WTC11 (cell line): Measurements from ENCODE around the gene RPGR. TPM values are rescaled to one million over a fixed set of nuclear protein-coding genes. Genes with fewer than 3 reads are reported as not detected.

Source experiments
- ATAC-seq: fragments of 200-7000 bp; cut with Tn5 transposase; 2 replicates; pipeline ENCODE4 v1.10.0; 2021; ENCODE audit warnings: mild to moderate bottlenecking, moderate library complexity
- CTCF ChIA-PET: fragments of 300-600 bp; sonication (Branson Sonifier 250); formaldehyde crosslinking; loops from one replicate; lab custom pipeline; 2021; ENCODE audit warnings: antibody characterized with exemption; lab: Charles Lee
- POLR2A ChIA-PET: fragments of 350-600 bp; sonication (Branson Sonifier 250); formaldehyde crosslinking; loops from one replicate; lab custom pipeline; 2021; ENCODE audit warnings: antibody characterized with exemption; lab: Charles Lee
- DNase-seq: peaks from one replicate; pipeline ENCODE4 v3.0.0; 2021; ENCODE audit warnings: low spot score
- H3K27ac Mint-ChIP-seq: 2 replicates; pipeline ENCODE4 v1.8.0; 2021; ENCODE audit warnings: mixed read lengths
- H3K27me3 Mint-ChIP-seq: 2 replicates; pipeline ENCODE4 v1.8.0; 2021; ENCODE audit warnings: low read depth, mild to moderate bottlenecking, moderate library complexity, mixed read lengths
- H3K36me3 Mint-ChIP-seq: 2 replicates; pipeline ENCODE4 v1.8.0; 2021; ENCODE audit warnings: mixed read lengths
- H3K4me1 Mint-ChIP-seq: 2 replicates; pipeline ENCODE4 v1.8.0; 2022; ENCODE audit warnings: mixed read lengths
- H3K4me3 Mint-ChIP-seq: 2 replicates; pipeline ENCODE4 v1.8.0; 2021; ENCODE audit warnings: mild to moderate bottlenecking, moderate library complexity, mixed read lengths
- H3K9me3 Mint-ChIP-seq: 2 replicates; pipeline ENCODE4 v1.8.0; 2021; ENCODE audit warnings: mixed read lengths
- ATF6 ChIP-seq: sonication (generic); formaldehyde crosslinking; IDR thresholded peaks from 2 replicates; pipeline ENCODE4 v1.8.1; 2023; ENCODE audit warnings: mild to moderate bottlenecking, missing genetic modification reagents
- CREB1 ChIP-seq: sonication (generic); formaldehyde crosslinking; IDR thresholded peaks from 2 replicates; pipeline ENCODE4 v1.8.0; 2023; ENCODE audit warnings: mild to moderate bottlenecking, missing genetic modification reagents
- CREM ChIP-seq: sonication (generic); formaldehyde crosslinking; IDR thresholded peaks from 2 replicates; pipeline ENCODE4 v1.8.1; 2022; ENCODE audit warnings: mild to moderate bottlenecking, missing genetic modification reagents, moderate library complexity
- ELF4 ChIP-seq: sonication (generic); formaldehyde crosslinking; IDR thresholded peaks from 2 replicates; pipeline ENCODE4 v1.8.1; 2022; ENCODE audit warnings: low read depth, mild to moderate bottlenecking, moderate library complexity, missing genetic modification reagents
- ETV6 ChIP-seq: sonication (generic); formaldehyde crosslinking; IDR thresholded peaks from 2 replicates; pipeline ENCODE4 v1.8.1; 2022; ENCODE audit warnings: mild to moderate bottlenecking, missing genetic modification reagents
- FOXP1 ChIP-seq: sonication (generic); formaldehyde crosslinking; IDR thresholded peaks from 2 replicates; pipeline ENCODE4 v1.8.0; 2022; ENCODE audit warnings: missing genetic modification reagents, mild to moderate bottlenecking, moderate library complexity, borderline replicate concordance
- GRHL2 ChIP-seq: fragments of 250-450 bp; sonication (Bioruptor Pico); IDR thresholded peaks from 2 replicates; pipeline ENCODE4 v1.8.0; 2022; ENCODE audit warnings: mild to moderate bottlenecking, moderate library complexity; ENCODE audit not compliant: insufficient replicate concordance, severe bottlenecking
- GTF2I ChIP-seq: fragments of 250-450 bp; sonication (Bioruptor Pico); conservative IDR thresholded peaks from 2 replicates; pipeline ENCODE4 v1.4.0; 2021; ENCODE audit warnings: mild to moderate bottlenecking
- HMGA2 ChIP-seq: fragments of 250-450 bp; sonication (Bioruptor Pico); IDR thresholded peaks from 2 replicates; pipeline ENCODE4 v1.4.0; 2021; ENCODE audit warnings: mild to moderate bottlenecking, moderate library complexity
- IRF2 ChIP-seq: sonication (generic); formaldehyde crosslinking; IDR thresholded peaks from 2 replicates; pipeline ENCODE4 v1.8.0; 2022; ENCODE audit warnings: low read depth, missing genetic modification reagents, borderline replicate concordance
- KAT7 ChIP-seq: sonication (generic); formaldehyde crosslinking; IDR thresholded peaks from 2 replicates; pipeline ENCODE4 v1.8.1; 2023; ENCODE audit warnings: missing genetic modification reagents, mild to moderate bottlenecking, borderline replicate concordance
- MAX ChIP-seq: sonication (generic); formaldehyde crosslinking; IDR thresholded peaks from 2 replicates; pipeline ENCODE4 v1.8.0; 2022; ENCODE audit warnings: mild to moderate bottlenecking, missing genetic modification reagents
- MYBL2 ChIP-seq: sonication (generic); formaldehyde crosslinking; IDR thresholded peaks from 2 replicates; pipeline ENCODE4 v1.8.1; 2023; ENCODE audit warnings: mild to moderate bottlenecking, moderate library complexity, missing genetic modification reagents
- NR1H2 ChIP-seq: sonication (generic); formaldehyde crosslinking; IDR thresholded peaks from 2 replicates; pipeline ENCODE4 v1.9.0; 2021; ENCODE audit warnings: mild to moderate bottlenecking, moderate library complexity, missing genetic modification reagents
- PRRX2 ChIP-seq: fragments of 250-450 bp; sonication (Bioruptor Pico); IDR thresholded peaks from 2 replicates; pipeline ENCODE4 v1.8.0; 2021; ENCODE audit warnings: mild to moderate bottlenecking
- SMAD3 ChIP-seq: sonication (generic); formaldehyde crosslinking; IDR thresholded peaks from 2 replicates; pipeline ENCODE4 v1.8.0; 2022; ENCODE audit warnings: missing genetic modification reagents, mild to moderate bottlenecking, borderline replicate concordance
- SP1 ChIP-seq: sonication (generic); formaldehyde crosslinking; conservative IDR thresholded peaks from 2 replicates; pipeline ENCODE4 v1.8.1; 2022; ENCODE audit warnings: missing genetic modification reagents
- ZNF396 ChIP-seq: fragments of 250-450 bp; sonication (Bioruptor Pico); IDR thresholded peaks from 2 replicates; pipeline ENCODE4 v1.8.0; 2021; ENCODE audit warnings: mild to moderate bottlenecking, moderate library complexity, borderline replicate concordance
- ZNF423 ChIP-seq: fragments of 250-450 bp; sonication (Bioruptor Pico); IDR thresholded peaks from 2 replicates; pipeline ENCODE4 v2.1.2; 2022; ENCODE audit warnings: mild to moderate bottlenecking, moderate library complexity
- total RNA-seq: library from RNA; stranded (reverse); gene quantifications from 3 replicates; pipeline ENCODE4 v1.2.3, GENCODE V29; 2021
- TF ChIP-seq, protein P1 (sequence below): fragments of 250-450 bp; sonication (Bioruptor Pico); IDR thresholded peaks from 2 replicates; pipeline ENCODE4 v1.9.0; 2021; ENCODE audit warnings: mild to moderate bottlenecking
- TF ChIP-seq, protein P2 (sequence below): sonication (generic); formaldehyde crosslinking; IDR thresholded peaks from 2 replicates; pipeline ENCODE4 v1.8.1; 2023; ENCODE audit warnings: mild to moderate bottlenecking, missing genetic modification reagents, moderate library complexity
- TF ChIP-seq, protein P3 (sequence below): sonication (generic); formaldehyde crosslinking; IDR thresholded peaks from 2 replicates; pipeline ENCODE4 v1.8.1; 2023; ENCODE audit warnings: mild to moderate bottlenecking, missing genetic modification reagents, borderline replicate concordance
- TF ChIP-seq, protein P4 (sequence below): sonication (generic); formaldehyde crosslinking; IDR thresholded peaks from 2 replicates; pipeline ENCODE4 v1.8.0; 2022; ENCODE audit warnings: mild to moderate bottlenecking, missing genetic modification reagents

Gene RPGR
- total RNA-seq, 1 experiment from 2014 or later: 10.7 TPM

GRCh38 chrX:38240541-38240940 lies 86.8 kb downstream of the RPGR start:
- Mint-ChIP-seq H3K36me3 (no peaks in the 10 kb centered on the region), H3K9me3 (no peaks in the 10 kb centered on the region), H3K4me1 (peaks cover under 1% of the 10 kb centered on the region; the same call in 1 of the 2 replicates)
- POLR2A ChIA-PET: no interaction called here
- CTCF ChIA-PET: no interaction called here
- TF ChIP-seq SMAD3 (CRISPR knock-in tag) (no peak), MAX (CRISPR knock-in tag) (no peak), ZNF423 (CRISPR knock-in tag) (no peak)
- TF ChIP-seq, protein P1, sequence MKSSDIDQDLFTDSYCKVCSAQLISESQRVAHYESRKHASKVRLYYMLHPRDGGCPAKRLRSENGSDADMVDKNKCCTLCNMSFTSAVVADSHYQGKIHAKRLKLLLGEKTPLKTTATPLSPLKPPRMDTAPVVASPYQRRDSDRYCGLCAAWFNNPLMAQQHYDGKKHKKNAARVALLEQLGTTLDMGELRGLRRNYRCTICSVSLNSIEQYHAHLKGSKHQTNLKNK (CRISPR knock-in tag): no peak
- TF ChIP-seq, all 79 proteins: peak for 0
- Mint-ChIP-seq H3K4me3 (no peak overlapping the region), H3K27me3 (peaks cover 2% of the 10 kb centered on the region), H3K27ac (no peak overlapping the region)
- ATAC-seq: no peak
- DNase-seq: no peak

DNA sequence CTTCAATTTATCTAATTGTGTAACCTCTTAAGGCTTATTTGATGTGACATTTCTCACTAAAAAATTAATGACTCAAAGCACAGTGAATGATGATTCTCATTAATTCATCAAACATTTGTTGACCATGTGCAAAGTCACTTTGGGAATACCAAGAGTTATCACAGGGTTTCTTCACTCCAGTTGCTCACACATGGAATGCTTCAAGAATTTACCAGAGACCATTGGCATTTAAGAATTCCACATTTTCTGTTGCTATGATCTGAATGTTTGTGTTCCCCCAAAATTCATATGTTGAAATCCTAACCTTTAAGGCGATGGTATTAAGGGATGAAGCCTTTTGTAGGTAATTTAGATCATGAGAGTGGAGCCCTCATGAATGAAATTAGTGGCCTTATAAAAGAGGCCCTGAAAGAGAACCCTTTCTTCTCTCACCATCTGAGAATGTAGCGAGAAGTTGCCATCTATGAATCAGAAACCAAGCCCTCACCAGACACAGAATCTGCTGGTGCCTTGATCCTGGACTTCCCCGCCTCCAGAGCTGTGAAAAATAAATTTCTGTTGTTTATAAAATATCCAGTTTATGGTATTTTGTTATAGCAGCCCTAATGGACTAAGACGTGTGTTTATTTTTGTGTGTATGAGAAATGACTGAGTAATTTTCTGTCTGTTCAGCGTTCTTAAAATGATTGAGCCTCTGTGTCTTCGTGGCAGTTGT lies 90.3 kb downstream of the RPGR start:
- ATAC-seq: no peak
- ChIA-PET CTCF (no interaction called here), POLR2A (no interaction called here)
- no peak overlapping the region for H3K4me3 Mint-ChIP-seq
- TF ChIP-seq GRHL2: no peak
- TF ChIP-seq CREM (CRISPR knock-in tag): no peak
- no peak for TF ChIP-seq PRRX2 (CRISPR knock-in tag)
- TF ChIP-seq, protein P2, sequence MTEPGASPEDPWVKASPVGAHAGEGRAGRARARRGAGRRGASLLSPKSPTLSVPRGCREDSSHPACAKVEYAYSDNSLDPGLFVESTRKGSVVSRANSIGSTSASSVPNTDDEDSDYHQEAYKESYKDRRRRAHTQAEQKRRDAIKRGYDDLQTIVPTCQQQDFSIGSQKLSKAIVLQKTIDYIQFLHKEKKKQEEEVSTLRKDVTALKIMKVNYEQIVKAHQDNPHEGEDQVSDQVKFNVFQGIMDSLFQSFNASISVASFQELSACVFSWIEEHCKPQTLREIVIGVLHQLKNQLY (CRISPR knock-in tag): no peak
- no peak for TF ChIP-seq FOXP1 (CRISPR knock-in tag)
- TF ChIP-seq MYBL2: no peak
- no peak for TF ChIP-seq ETV6 (CRISPR knock-in tag)
- TF ChIP-seq CREB1 (CRISPR knock-in tag): no peak
- TF ChIP-seq ATF6 (CRISPR knock-in tag): no peak
- no peak for TF ChIP-seq GTF2I
- TF ChIP-seq, protein P3, sequence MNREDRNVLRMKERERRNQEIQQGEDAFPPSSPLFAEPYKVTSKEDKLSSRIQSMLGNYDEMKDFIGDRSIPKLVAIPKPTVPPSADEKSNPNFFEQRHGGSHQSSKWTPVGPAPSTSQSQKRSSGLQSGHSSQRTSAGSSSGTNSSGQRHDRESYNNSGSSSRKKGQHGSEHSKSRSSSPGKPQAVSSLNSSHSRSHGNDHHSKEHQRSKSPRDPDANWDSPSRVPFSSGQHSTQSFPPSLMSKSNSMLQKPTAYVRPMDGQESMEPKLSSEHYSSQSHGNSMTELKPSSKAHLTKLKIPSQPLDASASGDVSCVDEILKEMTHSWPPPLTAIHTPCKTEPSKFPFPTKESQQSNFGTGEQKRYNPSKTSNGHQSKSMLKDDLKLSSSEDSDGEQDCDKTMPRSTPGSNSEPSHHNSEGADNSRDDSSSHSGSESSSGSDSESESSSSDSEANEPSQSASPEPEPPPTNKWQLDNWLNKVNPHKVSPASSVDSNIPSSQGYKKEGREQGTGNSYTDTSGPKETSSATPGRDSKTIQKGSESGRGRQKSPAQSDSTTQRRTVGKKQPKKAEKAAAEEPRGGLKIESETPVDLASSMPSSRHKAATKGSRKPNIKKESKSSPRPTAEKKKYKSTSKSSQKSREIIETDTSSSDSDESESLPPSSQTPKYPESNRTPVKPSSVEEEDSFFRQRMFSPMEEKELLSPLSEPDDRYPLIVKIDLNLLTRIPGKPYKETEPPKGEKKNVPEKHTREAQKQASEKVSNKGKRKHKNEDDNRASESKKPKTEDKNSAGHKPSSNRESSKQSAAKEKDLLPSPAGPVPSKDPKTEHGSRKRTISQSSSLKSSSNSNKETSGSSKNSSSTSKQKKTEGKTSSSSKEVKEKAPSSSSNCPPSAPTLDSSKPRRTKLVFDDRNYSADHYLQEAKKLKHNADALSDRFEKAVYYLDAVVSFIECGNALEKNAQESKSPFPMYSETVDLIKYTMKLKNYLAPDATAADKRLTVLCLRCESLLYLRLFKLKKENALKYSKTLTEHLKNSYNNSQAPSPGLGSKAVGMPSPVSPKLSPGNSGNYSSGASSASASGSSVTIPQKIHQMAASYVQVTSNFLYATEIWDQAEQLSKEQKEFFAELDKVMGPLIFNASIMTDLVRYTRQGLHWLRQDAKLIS: no peak
- TF ChIP-seq IRF2 (CRISPR knock-in tag): no peak
- TF ChIP-seq, protein P4, sequence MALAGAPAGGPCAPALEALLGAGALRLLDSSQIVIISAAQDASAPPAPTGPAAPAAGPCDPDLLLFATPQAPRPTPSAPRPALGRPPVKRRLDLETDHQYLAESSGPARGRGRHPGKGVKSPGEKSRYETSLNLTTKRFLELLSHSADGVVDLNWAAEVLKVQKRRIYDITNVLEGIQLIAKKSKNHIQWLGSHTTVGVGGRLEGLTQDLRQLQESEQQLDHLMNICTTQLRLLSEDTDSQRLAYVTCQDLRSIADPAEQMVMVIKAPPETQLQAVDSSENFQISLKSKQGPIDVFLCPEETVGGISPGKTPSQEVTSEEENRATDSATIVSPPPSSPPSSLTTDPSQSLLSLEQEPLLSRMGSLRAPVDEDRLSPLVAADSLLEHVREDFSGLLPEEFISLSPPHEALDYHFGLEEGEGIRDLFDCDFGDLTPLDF (CRISPR knock-in tag): no peak
- TF ChIP-seq ZNF396 (CRISPR knock-in tag): no peak
- no peak for TF ChIP-seq HMGA2 (CRISPR knock-in tag)
- TF ChIP-seq ELF4 (CRISPR knock-in tag): no peak
- TF ChIP-seq NR1H2 (CRISPR knock-in tag): no peak
- no peak for TF ChIP-seq KAT7
- no peak for TF ChIP-seq SP1
- TF ChIP-seq, all 79 proteins: peak for 0
- peaks cover 7% of the 10 kb centered on the region for H3K4me1 Mint-ChIP-seq
- H3K27ac Mint-ChIP-seq: no peak overlapping the region
- DNase-seq: no peak
- H3K27me3 Mint-ChIP-seq: peaks cover 2% of the 10 kb centered on the region
- H3K9me3 Mint-ChIP-seq: no peaks in the 10 kb centered on the region
- H3K36me3 Mint-ChIP-seq: no peaks in the 10 kb centered on the region
